ENCODE data around the gene RAP1A. TPM values are rescaled to one million over a fixed set of nuclear protein-coding genes. Genes with fewer than 3 reads are reported as not detected.

The RAP1A gene
- total and polyA plus RNA-seq, 2 donors (not counting 3 experiments of a cell fraction or from before 2014, with no cell fraction given) = 17.8 to 56.4 TPM

DNA sequence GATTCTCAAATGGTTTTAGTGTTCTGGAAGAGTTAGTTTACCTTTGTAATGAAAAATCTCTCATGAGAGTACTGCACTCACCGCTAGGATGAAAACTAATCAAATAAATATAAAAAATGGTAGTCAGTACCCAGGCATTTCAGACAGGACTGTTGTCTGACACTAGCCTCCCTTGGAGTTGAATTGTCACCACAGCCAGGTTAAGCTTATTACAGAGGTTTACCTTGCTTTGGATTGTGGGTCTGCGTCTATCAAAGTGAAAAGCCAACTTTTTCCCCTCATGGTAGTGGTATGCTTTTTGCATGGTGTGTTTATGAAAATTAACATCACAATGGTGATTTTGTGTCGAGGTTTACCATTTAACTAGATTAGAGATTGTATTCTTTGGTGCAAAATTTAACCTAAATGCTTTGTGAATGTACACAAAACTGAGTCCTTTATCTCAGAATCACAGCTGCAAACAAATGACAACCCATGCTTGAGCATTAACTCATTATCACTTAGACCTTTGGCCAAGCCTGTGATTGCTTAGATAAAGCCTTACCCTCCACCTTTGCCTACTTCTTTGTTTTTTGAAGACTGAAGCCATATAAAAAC lies 20.1 kb downstream of the RAP1A start:
- no peak for DNase-seq (ENCODE audit: low read depth, low spot score)
- no peak for TF ChIP-seq GATA2 (IDR thresholded peaks at IDR 0.05; ENCODE audit: insufficient read depth, insufficient read length, low read depth, low read length)
- TF ChIP-seq POLR2A (IDR thresholded peaks at IDR 0.05; ENCODE audit: low read depth, low read length) = no peak
- TF ChIP-seq, protein P1, sequence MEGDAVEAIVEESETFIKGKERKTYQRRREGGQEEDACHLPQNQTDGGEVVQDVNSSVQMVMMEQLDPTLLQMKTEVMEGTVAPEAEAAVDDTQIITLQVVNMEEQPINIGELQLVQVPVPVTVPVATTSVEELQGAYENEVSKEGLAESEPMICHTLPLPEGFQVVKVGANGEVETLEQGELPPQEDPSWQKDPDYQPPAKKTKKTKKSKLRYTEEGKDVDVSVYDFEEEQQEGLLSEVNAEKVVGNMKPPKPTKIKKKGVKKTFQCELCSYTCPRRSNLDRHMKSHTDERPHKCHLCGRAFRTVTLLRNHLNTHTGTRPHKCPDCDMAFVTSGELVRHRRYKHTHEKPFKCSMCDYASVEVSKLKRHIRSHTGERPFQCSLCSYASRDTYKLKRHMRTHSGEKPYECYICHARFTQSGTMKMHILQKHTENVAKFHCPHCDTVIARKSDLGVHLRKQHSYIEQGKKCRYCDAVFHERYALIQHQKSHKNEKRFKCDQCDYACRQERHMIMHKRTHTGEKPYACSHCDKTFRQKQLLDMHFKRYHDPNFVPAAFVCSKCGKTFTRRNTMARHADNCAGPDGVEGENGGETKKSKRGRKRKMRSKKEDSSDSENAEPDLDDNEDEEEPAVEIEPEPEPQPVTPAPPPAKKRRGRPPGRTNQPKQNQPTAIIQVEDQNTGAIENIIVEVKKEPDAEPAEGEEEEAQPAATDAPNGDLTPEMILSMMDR (IDR thresholded peaks at IDR 0.05; ENCODE audit: extremely low read depth in 1 of 2, insufficient read depth in 1 of 2, low read depth in 1 of 2, low read length in 2 of 2) = no peak
- TF ChIP-seq JUN (IDR thresholded peaks at IDR 0.05; ENCODE audit: borderline replicate concordance, insufficient read depth, insufficient read length, low read depth) = no peak
- TF ChIP-seq MYC (IDR thresholded peaks at IDR 0.05; ENCODE audit: low read depth, low read length) = no peak
- TF ChIP-seq EZH2 (IDR thresholded peaks at IDR 0.05; ENCODE audit: borderline replicate concordance, low read depth, low read length, severe bottlenecking) = no peak
- no peak for TF ChIP-seq FOS (IDR thresholded peaks at IDR 0.05; ENCODE audit: borderline replicate concordance, insufficient read depth, low read length)
- TF ChIP-seq POLR2AphosphoS5 (IDR thresholded peaks at IDR 0.05; ENCODE audit: insufficient read depth, low read depth, low read length) = no peak
- TF ChIP-seq, protein P2, sequence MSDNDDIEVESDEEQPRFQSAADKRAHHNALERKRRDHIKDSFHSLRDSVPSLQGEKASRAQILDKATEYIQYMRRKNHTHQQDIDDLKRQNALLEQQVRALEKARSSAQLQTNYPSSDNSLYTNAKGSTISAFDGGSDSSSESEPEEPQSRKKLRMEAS (IDR thresholded peaks at IDR 0.05; ENCODE audit: insufficient read depth, insufficient read length) = no peak

More for the DNA sequence above, 20.1 kb downstream of the RAP1A start:
- dilution Hi-C loops (cut with MboI; ENCODE audit: extremely low pct_ligation_motif_present, low sequenced_read_pairs) (no loop called here), intact Hi-C loops (cut with micrococcal nuclease) (no loop called here)
- Histone ChIP-seq H3K4me1 (ENCODE audit: control insufficient read depth, extremely low read depth, insufficient read depth, low read length) (no peaks in the 10 kb centered on the region), H3K36me3 (ENCODE audit: control insufficient read depth in 2 of 2, extremely low read depth in 1 of 2, insufficient read depth in 2 of 2, low read length in 2 of 2) (no peaks in the 10 kb centered on the region), H2AFZ (ENCODE audit: low read depth, low read length) (no peak overlapping the region), H3K27ac (ENCODE audit: insufficient read depth, low read depth, low read length) (no peak overlapping the region), H3K9me3 (replicated peaks; ENCODE audit: control insufficient read depth, insufficient read depth, low read length) (no peaks in the 10 kb centered on the region), H3K4me2 (ENCODE audit: insufficient read depth, low read length) (no peak overlapping the region), H3K27me3 (ENCODE audit: control insufficient read depth in 2 of 2, insufficient read depth in 2 of 2, low read length in 2 of 2) (no peaks in the 10 kb centered on the region), H3K9ac (replicated peaks; ENCODE audit: extremely low read depth, insufficient read depth, low read length) (no peak overlapping the region), H3K79me2 (ENCODE audit: control insufficient read depth, insufficient read depth, low read length) (peaks cover 51% of the 10 kb centered on the region), H3K4me3 (replicated peaks in 1 of 3; ENCODE audit: insufficient read depth in 1 of 3, low read depth in 1 of 3, low read length in 3 of 3) (no peak overlapping the region), H3K9me1 (replicated peaks; ENCODE audit: control insufficient read depth, extremely low read depth, insufficient read depth, low read length) (no peaks in the 10 kb centered on the region), H4K20me1 (replicated peaks; ENCODE audit: control insufficient read depth, extremely low read depth, insufficient read depth, low read length) (no peaks in the 10 kb centered on the region)
- BruUV-seq (replicated peaks) = no TSS peak
- FAIRE-seq = no peak
- ChIA-PET CTCF (interaction anchor here (0.5 kb wide), 1 partner anchor 158 kb away, joined by 3 read pairs; no protein-coding TSS in a partner anchor), POLR2A (no interaction called here)
